ENCODE results near the gene ARHGEF35. TPM values are rescaled to one million over a fixed set of nuclear protein-coding genes. Genes with fewer than 3 reads are reported as not detected.
"Not testable (repeated sequence)": the region's sequence is repeated elsewhere in the genome, so short reads cannot be mapped to it uniquely, and the experiment has no call there.

The ARHGEF35 gene
- total and polyA plus RNA-seq, 2 of the 4 experiments (the other 2 are of a cell fraction): not detected

GRCh38 chr7:144219149-144219548 is 23.5 kb upstream of the ARHGEF35 start:
- not testable (repeated sequence) for H3K9me1 ChIP-seq (ENCODE audit: insufficient read depth, low read length)
- no CpG with 5 or more reads among the region's 4 CpGs for WGBS, 2 experiments (ENCODE audit: extremely low coverage in 2 of 2, insufficient read length in 1 of 2)

GRCh38 chr7:144218581-144218980 is 22.9 kb upstream of the ARHGEF35 start:
- H3K4me2 ChIP-seq (ENCODE audit: low read depth, low read length); H3K14ac ChIP-seq (replicated peaks; ENCODE audit: low read depth, low read length); H3K9ac ChIP-seq (ENCODE audit: low read depth, low read length); H2BK20ac ChIP-seq (ENCODE audit: low read depth, low read length); H2AK9ac ChIP-seq (replicated peaks; ENCODE audit: low read depth, low read length, poor library complexity); H2BK120ac ChIP-seq (ENCODE audit: low read depth, low read length); H3K18ac ChIP-seq (ENCODE audit: low read depth, low read length); in situ Hi-C loops (cut with MboI; ENCODE audit: low sequenced_read_pairs); H3K27ac ChIP-seq (ENCODE audit: insufficient read depth, low read length); BruUV-seq (replicated peaks); H3K4me1 ChIP-seq (ENCODE audit: control insufficient read depth, insufficient read depth, low read length); H3K4ac ChIP-seq (ENCODE audit: low read depth, low read length); H4K20me1 ChIP-seq (ENCODE audit: insufficient read depth, low read length); intact Hi-C loops (cut with micrococcal nuclease); H3K9me1 ChIP-seq (ENCODE audit: insufficient read depth, low read length); H3K56ac ChIP-seq (ENCODE audit: extremely low read depth, insufficient read depth, low read length); H3K27me3 ChIP-seq (ENCODE audit: control insufficient read depth, insufficient read depth, low read length); H3K4me3 ChIP-seq (ENCODE audit: insufficient read depth, low read depth, low read length); ATAC-seq (ENCODE audit: low read depth); DNase-seq; H4K91ac ChIP-seq (ENCODE audit: insufficient read depth, low read depth, low read length); H3K9me3 ChIP-seq (ENCODE audit: control insufficient read depth, insufficient read depth, low read length); H3K79me1 ChIP-seq (ENCODE audit: low read depth in 1 of 2, low read length in 2 of 2); H2BK15ac ChIP-seq (ENCODE audit: low read depth, low read length); CTCF ChIA-PET; H2AK5ac ChIP-seq (ENCODE audit: low read depth, low read length); H3K36me3 ChIP-seq (ENCODE audit: control insufficient read depth, insufficient read depth, low read length); dilution Hi-C loops (cut with HindIII; ENCODE audit: low sequenced_read_pairs, unreplicated experiment); H4K5ac ChIP-seq (ENCODE audit: low read depth, low read length); H2AFZ ChIP-seq (replicated peaks; ENCODE audit: low read length, poor library complexity); H2BK5ac ChIP-seq (ENCODE audit: low read depth, low read length, poor library complexity, severe bottlenecking); H4K8ac ChIP-seq (ENCODE audit: low read depth in 2 of 2, low read length in 2 of 2); H3K23ac ChIP-seq (ENCODE audit: low read depth, low read length); POLR2A ChIA-PET (ENCODE audit: unreplicated experiment): not testable (repeated sequence)
- WGBS, 2 experiments (ENCODE audit: extremely low coverage in 2 of 2, insufficient read length in 1 of 2): no CpG with 5 or more reads among the region's 1 CpG

More at GRCh38 chr7:144219149-144219548, 23.5 kb upstream of the ARHGEF35 start:
- H3K56ac ChIP-seq (ENCODE audit: extremely low read depth, insufficient read depth, low read length); intact Hi-C loops (cut with micrococcal nuclease); POLR2A ChIA-PET (ENCODE audit: unreplicated experiment); BruUV-seq (replicated peaks); H4K5ac ChIP-seq (ENCODE audit: low read depth, low read length); H2AK9ac ChIP-seq (replicated peaks; ENCODE audit: low read depth, low read length, poor library complexity); H2BK5ac ChIP-seq (ENCODE audit: low read depth, low read length, poor library complexity, severe bottlenecking); in situ Hi-C loops (cut with MboI; ENCODE audit: low sequenced_read_pairs); H2BK20ac ChIP-seq (ENCODE audit: low read depth, low read length); H4K8ac ChIP-seq (ENCODE audit: low read depth in 2 of 2, low read length in 2 of 2); H3K4me2 ChIP-seq (ENCODE audit: low read depth, low read length); H3K4ac ChIP-seq (ENCODE audit: low read depth, low read length); CTCF ChIA-PET; H3K27me3 ChIP-seq (ENCODE audit: control insufficient read depth, insufficient read depth, low read length); H3K23ac ChIP-seq (ENCODE audit: low read depth, low read length); H2AK5ac ChIP-seq (ENCODE audit: low read depth, low read length); dilution Hi-C loops (cut with HindIII; ENCODE audit: low sequenced_read_pairs, unreplicated experiment); H3K27ac ChIP-seq (ENCODE audit: insufficient read depth, low read length); H3K4me1 ChIP-seq (ENCODE audit: control insufficient read depth, insufficient read depth, low read length); H3K79me1 ChIP-seq (ENCODE audit: low read depth in 1 of 2, low read length in 2 of 2); DNase-seq; H2BK15ac ChIP-seq (ENCODE audit: low read depth, low read length); H3K9me3 ChIP-seq (ENCODE audit: control insufficient read depth, insufficient read depth, low read length); H4K20me1 ChIP-seq (ENCODE audit: insufficient read depth, low read length); H4K91ac ChIP-seq (ENCODE audit: insufficient read depth, low read depth, low read length); H3K14ac ChIP-seq (replicated peaks; ENCODE audit: low read depth, low read length); H2BK120ac ChIP-seq (ENCODE audit: low read depth, low read length); H3K4me3 ChIP-seq (ENCODE audit: insufficient read depth, low read depth, low read length); H3K18ac ChIP-seq (ENCODE audit: low read depth, low read length); H3K36me3 ChIP-seq (ENCODE audit: control insufficient read depth, insufficient read depth, low read length); H2AFZ ChIP-seq (replicated peaks; ENCODE audit: low read length, poor library complexity); H3K9ac ChIP-seq (ENCODE audit: low read depth, low read length): not testable (repeated sequence)
- ATAC-seq (ENCODE audit: low read depth): peak; percentile 72

All from IMR-90 (cell line).